Astrocyte (in vitro differentiated cells and primary cell): ENCODE data around the gene WDR89. TPM values are rescaled to one million over a fixed set of nuclear protein-coding genes. Genes with fewer than 3 reads are reported as not detected.
"Not testable (repeated sequence)": the region's sequence is repeated elsewhere in the genome, so short reads cannot be mapped to it uniquely, and the experiment has no call there.

Experiments used
- DNase-seq: peaks from one replicate; pipeline ENCODE4 v3.0.0-alpha.2; 2010; ENCODE audit warnings: low read depth
- FAIRE-seq: peaks from 2 replicates; lab custom pipeline; 2011; peaks lifted over from hg19 to GRCh38; lab: Jason Lieb, UNC
- H2AFZ ChIP-seq: 2 replicates; pipeline ENCODE4 v1.6.0; 2012; ENCODE audit warnings: low read depth, low read length, inconsistent platforms
- H3K27ac ChIP-seq: 2 replicates; pipeline ENCODE4 v1.5.1; 2011; ENCODE audit warnings: low read depth, low read length, inconsistent platforms
- H3K27me3 ChIP-seq: 2 replicates; pipeline ENCODE4 v1.6.0; 2011; ENCODE audit warnings: low read length, inconsistent platforms; ENCODE audit not compliant: insufficient read depth
- H3K36me3 ChIP-seq: 2 replicates; pipeline ENCODE4 v1.5.1; 2011; ENCODE audit warnings: low read length, inconsistent platforms; ENCODE audit not compliant: insufficient read depth
- H3K4me1 ChIP-seq: 2 replicates; pipeline ENCODE4 v1.5.1; 2011; ENCODE audit warnings: low read length, inconsistent platforms; ENCODE audit not compliant: insufficient read depth
- H3K4me2 ChIP-seq: 2 replicates; pipeline ENCODE4 v1.6.0; 2012; ENCODE audit warnings: low read length, inconsistent platforms
- H3K4me3 ChIP-seq: 2 replicates; pipeline ENCODE4 v1.5.1; 2011; ENCODE audit warnings: low read depth, mild to moderate bottlenecking, low read length, inconsistent platforms; ENCODE audit not compliant: insufficient read depth
- H3K79me2 ChIP-seq: 2 replicates; pipeline ENCODE4 v1.6.0; 2012; ENCODE audit warnings: mild to moderate bottlenecking, low read length, inconsistent platforms; ENCODE audit not compliant: insufficient read depth
- H3K9ac ChIP-seq: 2 replicates; pipeline ENCODE4 v1.6.0; 2012; ENCODE audit warnings: mild to moderate bottlenecking, low read length, inconsistent platforms
- H3K9me3 ChIP-seq: 2 replicates; pipeline ENCODE4 v1.5.1; 2012; ENCODE audit warnings: low read depth, mild to moderate bottlenecking, low read length, inconsistent platforms; ENCODE audit not compliant: insufficient read depth
- H4K20me1 ChIP-seq: 2 replicates; pipeline ENCODE4 v1.6.0; 2012; ENCODE audit warnings: low read length, inconsistent platforms; ENCODE audit not compliant: insufficient read depth
- H3K27ac Mint-ChIP-seq: one replicate; pipeline ENCODE4 v1.8.0; 2021; ENCODE audit warnings: mild to moderate bottlenecking, mixed read lengths; ENCODE audit not compliant: unreplicated experiment
- H3K27me3 Mint-ChIP-seq: one replicate; pipeline ENCODE4 v1.8.0; 2021; ENCODE audit warnings: low read depth, mixed read lengths; ENCODE audit not compliant: unreplicated experiment
- H3K36me3 Mint-ChIP-seq: one replicate; pipeline ENCODE4 v1.8.0; 2021; ENCODE audit warnings: low read depth, mixed read lengths; ENCODE audit not compliant: unreplicated experiment
- H3K4me1 Mint-ChIP-seq: one replicate; pipeline ENCODE4 v1.8.0; 2021; ENCODE audit warnings: low read depth, mixed read lengths; ENCODE audit not compliant: unreplicated experiment
- H3K4me3 Mint-ChIP-seq: one replicate; pipeline ENCODE4 v1.8.0; 2021; ENCODE audit warnings: mild to moderate bottlenecking, moderate library complexity, mixed read lengths; ENCODE audit not compliant: unreplicated experiment
- H3K9me3 Mint-ChIP-seq: one replicate; pipeline ENCODE4 v1.8.0; 2021; ENCODE audit warnings: mild to moderate bottlenecking, mixed read lengths; ENCODE audit not compliant: unreplicated experiment
- EZH2 ChIP-seq: IDR thresholded peaks from 2 replicates; pipeline ENCODE4 v1.6.1; 2012; ENCODE audit warnings: mild to moderate bottlenecking, low read length, inconsistent platforms; ENCODE audit not compliant: insufficient read depth
- total RNA-seq: library from RNA; stranded (reverse); gene quantifications from 2 replicates; pipeline ENCODE4 v1.2.1, GENCODE V29; 2021
- TF ChIP-seq, protein P1 (sequence below): IDR thresholded peaks from 2 replicates; pipeline ENCODE4 v1.5.1; 2011; ENCODE audit warnings: low read depth, mild to moderate bottlenecking, inconsistent platforms, low read length, moderate library complexity; ENCODE audit not compliant: insufficient read depth

Gene WDR89
- total RNA-seq, 1 donor from 2014 or later: 15.0 TPM

DNA sequence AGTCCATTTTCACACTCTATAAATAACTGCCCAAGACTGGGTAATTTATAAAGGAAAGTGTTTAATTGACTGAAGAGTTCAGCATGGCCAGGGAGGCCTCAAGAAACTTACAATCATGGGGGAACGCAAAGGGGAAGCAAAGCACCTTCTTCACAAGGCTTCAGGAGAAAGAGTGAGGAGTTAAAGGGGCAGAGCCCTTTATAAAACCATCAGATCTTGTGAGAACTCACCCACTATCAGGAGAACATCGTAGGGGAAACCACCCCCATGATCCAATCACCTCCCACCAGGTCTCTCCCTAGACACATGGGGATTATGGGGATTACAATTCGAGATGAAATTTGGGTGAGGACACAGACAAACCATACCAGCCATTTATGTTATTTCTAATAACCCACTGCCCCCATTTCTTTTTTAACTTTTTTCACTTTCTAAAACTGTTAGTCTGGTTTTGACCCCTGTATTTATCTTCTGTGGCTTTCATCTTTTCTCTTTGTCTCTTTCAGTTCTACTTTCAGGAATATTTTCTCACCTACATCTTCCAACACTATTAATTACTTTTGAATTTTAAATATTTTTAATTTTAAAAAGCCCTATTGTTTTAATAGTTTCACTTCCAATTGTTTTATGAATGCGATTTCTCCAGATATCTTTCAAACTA lies 44.5 kb downstream of the WDR89 start:
- Mint-ChIP-seq H3K4me1 (no peaks in the 10 kb centered on the region), H3K9me3 (peaks cover 14% of the 10 kb centered on the region), H3K36me3 (peaks cover 39% of the 10 kb centered on the region), H3K27ac (no peak overlapping the region), H3K4me3 (no peak overlapping the region), H3K27me3 (no peaks in the 10 kb centered on the region)
- peaks cover 7% of the 10 kb centered on the region for H3K36me3 ChIP-seq
- FAIRE-seq (no peak), DNase-seq (no peak)
- H2AFZ ChIP-seq: no peak overlapping the region
- no peak overlapping the region for H3K4me3 ChIP-seq
- H3K9me3 ChIP-seq: peaks cover 16% of the 10 kb centered on the region
- no peaks in the 10 kb centered on the region for H3K79me2 ChIP-seq
- H3K4me2 ChIP-seq: no peak overlapping the region
- no peaks in the 10 kb centered on the region for H3K4me1 ChIP-seq
- TF ChIP-seq, protein P1, sequence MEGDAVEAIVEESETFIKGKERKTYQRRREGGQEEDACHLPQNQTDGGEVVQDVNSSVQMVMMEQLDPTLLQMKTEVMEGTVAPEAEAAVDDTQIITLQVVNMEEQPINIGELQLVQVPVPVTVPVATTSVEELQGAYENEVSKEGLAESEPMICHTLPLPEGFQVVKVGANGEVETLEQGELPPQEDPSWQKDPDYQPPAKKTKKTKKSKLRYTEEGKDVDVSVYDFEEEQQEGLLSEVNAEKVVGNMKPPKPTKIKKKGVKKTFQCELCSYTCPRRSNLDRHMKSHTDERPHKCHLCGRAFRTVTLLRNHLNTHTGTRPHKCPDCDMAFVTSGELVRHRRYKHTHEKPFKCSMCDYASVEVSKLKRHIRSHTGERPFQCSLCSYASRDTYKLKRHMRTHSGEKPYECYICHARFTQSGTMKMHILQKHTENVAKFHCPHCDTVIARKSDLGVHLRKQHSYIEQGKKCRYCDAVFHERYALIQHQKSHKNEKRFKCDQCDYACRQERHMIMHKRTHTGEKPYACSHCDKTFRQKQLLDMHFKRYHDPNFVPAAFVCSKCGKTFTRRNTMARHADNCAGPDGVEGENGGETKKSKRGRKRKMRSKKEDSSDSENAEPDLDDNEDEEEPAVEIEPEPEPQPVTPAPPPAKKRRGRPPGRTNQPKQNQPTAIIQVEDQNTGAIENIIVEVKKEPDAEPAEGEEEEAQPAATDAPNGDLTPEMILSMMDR: no peak
- no peak for TF ChIP-seq EZH2
- peaks cover 4% of the 10 kb centered on the region for H4K20me1 ChIP-seq
- no peaks in the 10 kb centered on the region for H3K27me3 ChIP-seq
- H3K9ac ChIP-seq: no peak overlapping the region
- no peak overlapping the region for H3K27ac ChIP-seq

DNA sequence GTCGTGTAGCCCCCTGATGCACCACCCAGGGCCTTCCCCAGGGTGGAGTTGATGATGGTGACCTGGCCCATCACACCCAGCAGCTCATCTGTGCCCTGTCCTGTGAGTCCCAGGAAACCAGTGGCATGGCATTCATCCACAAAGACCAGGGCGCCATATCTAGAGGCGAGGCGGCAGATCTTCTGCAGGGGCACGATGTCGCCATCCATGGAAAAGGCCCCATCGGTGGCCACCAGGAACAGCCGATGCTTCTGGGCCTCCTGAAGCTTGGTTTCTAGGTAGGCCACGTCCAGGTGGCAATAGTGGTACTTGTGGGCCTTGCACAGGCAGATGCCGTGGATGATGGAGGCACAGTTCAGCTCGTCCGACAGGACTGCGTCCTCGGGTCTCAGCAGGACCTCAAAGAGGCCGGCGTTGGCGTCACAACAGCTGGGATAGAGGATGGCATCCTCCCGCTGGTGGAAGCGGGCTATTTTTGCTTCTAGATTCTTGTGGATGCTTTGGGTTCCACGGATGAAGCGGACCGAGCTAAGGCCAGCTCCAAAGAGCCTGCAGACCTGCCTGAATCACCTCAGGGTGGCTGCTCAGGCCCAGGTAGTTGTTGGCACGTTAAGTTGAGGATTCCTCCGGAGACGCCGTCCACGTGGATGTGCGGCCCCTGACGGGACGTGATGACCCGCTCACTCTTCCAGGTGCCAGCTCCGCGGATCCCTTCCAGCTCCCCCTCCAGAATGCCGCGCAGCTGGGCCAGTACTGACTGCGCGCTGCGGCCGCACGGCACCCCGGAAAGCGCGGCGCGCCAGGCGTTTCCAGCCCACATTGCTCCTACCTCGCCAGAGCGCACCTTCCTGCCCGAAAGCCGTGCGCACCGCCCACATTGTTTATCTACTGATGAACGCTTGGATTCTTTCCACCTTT lies 47.0 kb downstream of the WDR89 start:
- H3K36me3 ChIP-seq: peaks cover 7% of the 10 kb centered on the region
- no peaks in the 10 kb centered on the region for H3K79me2 ChIP-seq
- Mint-ChIP-seq H3K4me1 (no peaks in the 10 kb centered on the region), H3K4me3 (no peak overlapping the region), H3K27ac (no peak overlapping the region), H3K36me3 (peaks cover 35% of the 10 kb centered on the region), H3K27me3 (no peaks in the 10 kb centered on the region), H3K9me3 (peaks cover 14% of the 10 kb centered on the region)
- TF ChIP-seq, protein P1: no peak
- TF ChIP-seq EZH2: no peak
- H3K4me1 ChIP-seq: no peaks in the 10 kb centered on the region
- H3K9me3 ChIP-seq: peaks cover 16% of the 10 kb centered on the region
- H4K20me1 ChIP-seq: peaks cover 4% of the 10 kb centered on the region
- H3K9ac ChIP-seq: no peak overlapping the region
- DNase-seq (no peak), FAIRE-seq (no peak)
- H3K27ac ChIP-seq: no peak overlapping the region
- H3K27me3 ChIP-seq: no peaks in the 10 kb centered on the region
- no peak overlapping the region for H2AFZ ChIP-seq
- no peak overlapping the region for H3K4me2 ChIP-seq
- no peak overlapping the region for H3K4me3 ChIP-seq

DNA sequence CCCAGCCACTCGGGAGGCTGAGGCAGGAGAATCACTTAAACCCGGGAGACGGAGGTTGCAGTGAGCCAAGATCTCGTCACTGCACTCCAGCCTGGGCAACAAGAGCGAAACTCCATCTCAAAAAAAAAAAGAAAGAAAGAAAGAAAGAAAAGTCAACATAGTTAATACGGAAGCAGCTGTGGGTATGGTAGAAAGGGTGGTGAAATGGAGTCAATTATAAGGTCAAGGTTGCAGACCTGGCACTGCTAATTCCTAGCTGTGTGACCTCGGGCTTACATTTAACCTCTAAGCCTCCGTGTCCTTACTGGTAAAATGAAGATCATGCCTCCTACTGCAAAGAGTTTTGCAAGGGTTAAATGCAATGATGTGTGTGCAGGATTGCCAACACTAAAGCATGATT lies 58.6 kb downstream of the WDR89 start:
- H3K4me1 Mint-ChIP-seq, H3K36me3 Mint-ChIP-seq, H3K79me2 ChIP-seq, H3K27ac Mint-ChIP-seq, H3K9ac ChIP-seq, H3K9me3 ChIP-seq, H3K27me3 ChIP-seq, H3K27ac ChIP-seq, H4K20me1 ChIP-seq, H3K4me3 ChIP-seq, H3K36me3 ChIP-seq, DNase-seq, H3K4me1 ChIP-seq, FAIRE-seq, H2AFZ ChIP-seq, H3K9me3 Mint-ChIP-seq, H3K4me3 Mint-ChIP-seq, H3K4me2 ChIP-seq, H3K27me3 Mint-ChIP-seq: not testable (repeated sequence)
